HL-60 (cell line): ENCODE measurements around the gene ARMC5.
"Not testable (repeated sequence)": the region's sequence is repeated elsewhere in the genome, so short reads cannot be mapped to it uniquely, and the experiment has no call there.

Source experiments
- DNase-seq, 2 experiments: peaks; one replicate each; pipeline ENCODE4 v3.0.0-alpha.2; 2010 to 2020; ENCODE audit warnings: low read depth in 1 of 2, low spot score in 1 of 2
- H3K27ac ChIP-seq: fragments of 250-450 bp; sonication (Bioruptor Pico); replicated peaks from 2 replicates; pipeline ENCODE4 v1.5.1; 2020; ENCODE audit warnings: mild to moderate bottlenecking, moderate library complexity
- H3K27me3 ChIP-seq: fragments of 250-450 bp; sonication (Bioruptor Pico); 2 replicates; pipeline ENCODE4 v1.5.1; 2021; ENCODE audit warnings: mild to moderate bottlenecking, moderate library complexity; ENCODE audit not compliant: insufficient read depth, poor library complexity, severe bottlenecking
- H3K4me3 ChIP-seq: replicated peaks from 2 replicates; pipeline ENCODE4 v1.5.1; 2011; ENCODE audit warnings: mild to moderate bottlenecking, control low read depth, low read length; ENCODE audit not compliant: insufficient read depth
- CTCF ChIP-seq: IDR thresholded peaks from one replicate; pipeline ENCODE4 v1.5.1; 2011; ENCODE audit warnings: low read length, control low read depth, inconsistent platforms; ENCODE audit not compliant: insufficient read depth
- GABPA ChIP-seq: IDR thresholded peaks from 2 replicates; pipeline ENCODE4 v1.6.1; 2012; ENCODE audit warnings: low read depth
- POLR2AphosphoS5 ChIP-seq: IDR thresholded peaks from 2 replicates; pipeline ENCODE4 v1.6.1; 2012; ENCODE audit warnings: low read depth
- REST ChIP-seq: IDR thresholded peaks from 2 replicates; pipeline ENCODE4 v1.6.1; 2012; ENCODE audit warnings: low read depth; ENCODE audit not compliant: insufficient replicate concordance
- SPI1 ChIP-seq: IDR thresholded peaks from 2 replicates; pipeline ENCODE4 v1.6.1; 2012; ENCODE audit warnings: low read depth, mild to moderate bottlenecking, borderline replicate concordance

The ARMC5 gene

GRCh38 chr16:31439519-31439918, 19.8 kb upstream of the ARMC5 start:
- H3K4me3 ChIP-seq = no peak overlapping the region
- H3K27ac ChIP-seq = no peak overlapping the region
- H3K27me3 ChIP-seq = no peaks in the 10 kb centered on the region
- TF ChIP-seq POLR2AphosphoS5 (no peak), CTCF (no peak), REST (no peak), SPI1 (peak; percentile 38; the same call in 1 of the 2 replicates), GABPA (no peak)
- DNase-seq = no peak

- no peak for DNase-seq
- TF ChIP-seq SPI1 (no peak), POLR2AphosphoS5 (no peak), CTCF (no peak), GABPA (no peak), REST (no peak)
- H3K27ac ChIP-seq = no peak overlapping the region
Measured at GRCh38 chr16:31440516-31441184, 18.7 kb upstream of the ARMC5 start.

GRCh38 chr16:31441956-31442355, 17.3 kb upstream of the ARMC5 start:
- H3K4me3 ChIP-seq = peak overlapping the region; percentile 72; the same call in 1 of the 2 replicates
- DNase-seq = no peak
- no peaks in the 10 kb centered on the region for H3K27me3 ChIP-seq
- H3K27ac ChIP-seq = no peak overlapping the region
- TF ChIP-seq POLR2AphosphoS5 (no peak), GABPA (no peak), SPI1 (no peak)

More at GRCh38 chr16:31440516-31441184, 18.7 kb upstream of the ARMC5 start:
- Histone ChIP-seq H3K27me3 (no peaks in the 10 kb centered on the region), H3K4me3 (no peak overlapping the region)

GRCh38 chr16:31445931-31446330, 13.4 kb upstream of the ARMC5 start:
- DNase-seq, H3K4me3 ChIP-seq, H3K27ac ChIP-seq, H3K27me3 ChIP-seq: not testable (repeated sequence)

- Histone ChIP-seq H3K4me3 (no peak overlapping the region), H3K27ac (no peak overlapping the region), H3K27me3 (no peaks in the 10 kb centered on the region)
- no peak for DNase-seq
- no peak for TF ChIP-seq CTCF
- no peak for TF ChIP-seq GABPA
- TF ChIP-seq REST = no peak
- no peak for TF ChIP-seq POLR2AphosphoS5
Measured at GRCh38 chr16:31451201-31451600, 8.1 kb upstream of the ARMC5 start.
